Inflammatory macrophage treated with lipopolysaccharide for 1 hour (primary cell): ENCODE data around the gene CMTM8.

ENCODE experiments used
- DNase-seq, 2 donors: peaks; one replicate each; pipeline ENCODE4 v3.0.0-alpha.2; 2020 to 2022

Gene CMTM8

DNA sequence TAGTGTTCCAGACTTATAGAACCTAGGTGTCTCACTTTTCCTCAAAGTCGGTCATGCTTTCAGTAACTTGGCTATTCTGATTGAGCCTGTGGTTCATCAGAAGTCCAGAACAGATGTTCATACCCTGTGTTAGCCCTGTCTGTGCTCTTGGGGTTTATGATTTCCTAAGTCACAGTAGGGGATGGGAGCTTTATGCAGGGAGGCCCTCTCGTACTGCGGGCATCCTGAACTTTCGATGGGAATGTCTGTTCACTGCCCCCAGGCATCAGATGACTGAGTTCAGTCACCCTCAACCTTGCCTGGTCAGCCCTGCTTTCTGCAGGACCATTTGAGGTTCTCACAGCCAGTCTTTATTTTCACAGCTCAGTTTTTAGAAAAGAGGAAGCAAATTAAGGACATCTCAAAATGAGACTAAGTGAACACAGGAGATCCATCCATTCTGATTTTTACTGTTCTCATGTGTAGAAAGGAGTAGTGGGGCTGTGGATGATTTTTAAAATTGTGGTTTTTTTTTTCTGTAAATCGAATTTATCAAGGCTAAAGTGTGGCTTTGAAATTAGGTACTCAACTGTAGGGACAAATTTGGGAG lies 71.3 kb downstream of the CMTM8 start:
- no peak for DNase-seq

DNA sequence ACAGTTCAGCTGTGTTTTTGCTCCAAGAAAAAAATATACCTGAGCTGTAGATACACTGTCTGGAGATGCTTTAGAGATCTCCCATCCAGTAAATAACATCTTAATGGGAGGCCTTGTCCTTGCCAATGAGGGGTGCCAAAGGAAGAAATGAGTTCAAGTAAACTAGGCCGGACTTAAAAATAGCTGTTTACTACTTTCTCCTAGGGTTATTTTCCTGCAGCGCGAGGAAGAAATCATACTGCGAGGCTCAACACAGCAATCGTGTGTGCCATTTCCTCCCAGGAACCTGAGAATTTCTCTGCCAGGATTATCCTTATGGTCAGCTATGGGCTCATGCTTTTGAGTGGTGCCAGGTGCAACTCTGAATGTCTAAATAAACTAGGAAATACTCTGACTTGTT lies 71.9 kb downstream of the CMTM8 start:
- no peak for DNase-seq

DNA sequence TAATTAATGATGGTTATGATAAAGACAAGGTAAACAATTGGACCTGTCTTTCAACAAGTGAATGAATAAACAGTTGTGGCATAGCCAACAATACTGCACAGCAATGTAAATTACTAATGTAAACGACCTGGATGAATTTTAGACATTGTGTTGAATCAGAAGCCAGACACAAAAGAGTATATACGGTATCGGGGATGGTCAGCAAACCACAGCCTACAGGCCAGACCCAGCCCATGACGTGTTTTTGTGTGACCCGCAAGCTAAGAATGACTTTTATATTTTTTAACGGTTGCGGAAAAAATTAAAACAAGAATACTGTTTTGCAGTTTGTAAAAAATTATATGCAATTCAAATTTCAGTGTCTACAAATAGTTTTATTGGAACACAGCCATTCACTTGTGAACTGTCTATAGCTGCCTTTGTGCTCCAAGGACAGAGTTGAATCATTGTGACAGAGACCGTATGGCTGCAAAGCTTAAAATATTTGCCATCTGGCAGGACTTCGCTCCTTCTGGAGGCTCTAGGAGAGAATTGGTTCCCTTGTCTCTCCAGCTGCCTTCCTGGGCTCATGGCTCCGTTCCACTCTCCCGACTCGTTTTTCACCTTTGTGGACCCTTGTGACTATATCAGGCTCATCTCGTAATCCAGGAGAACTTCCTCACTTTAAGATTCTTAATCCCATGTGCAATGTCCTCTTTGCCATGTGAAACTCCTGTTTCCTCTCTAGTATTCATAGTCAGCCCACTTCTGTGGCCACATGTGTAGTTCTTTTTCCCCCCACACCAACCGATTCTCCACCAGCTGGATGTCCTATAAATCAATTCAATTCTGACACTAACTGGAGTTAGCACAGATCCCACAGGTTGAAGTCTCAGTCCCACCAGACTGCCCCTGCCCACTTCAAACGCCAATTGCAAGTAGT lies 72.7 kb downstream of the CMTM8 start:
- no peak for DNase-seq

DNA sequence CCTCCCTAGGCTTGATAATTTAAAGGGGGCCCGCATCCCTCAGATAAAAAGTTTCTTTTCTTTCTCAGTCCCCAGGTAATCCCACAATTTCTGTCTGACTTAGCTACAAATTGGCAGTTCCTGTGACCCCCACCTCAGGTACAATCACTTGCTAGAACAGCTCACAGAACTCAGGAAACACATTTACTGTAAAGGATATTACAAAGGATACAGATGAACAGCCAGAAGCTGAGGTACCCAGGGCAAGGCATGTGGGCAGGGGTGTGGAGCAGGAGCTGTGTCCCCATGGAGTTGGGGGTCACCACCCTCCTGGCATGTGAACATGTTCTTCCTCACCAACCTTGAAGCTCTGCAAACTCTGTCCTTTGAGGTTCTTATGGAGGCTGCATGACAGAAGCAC lies 73.8 kb downstream of the CMTM8 start:
- no peak for DNase-seq

DNA sequence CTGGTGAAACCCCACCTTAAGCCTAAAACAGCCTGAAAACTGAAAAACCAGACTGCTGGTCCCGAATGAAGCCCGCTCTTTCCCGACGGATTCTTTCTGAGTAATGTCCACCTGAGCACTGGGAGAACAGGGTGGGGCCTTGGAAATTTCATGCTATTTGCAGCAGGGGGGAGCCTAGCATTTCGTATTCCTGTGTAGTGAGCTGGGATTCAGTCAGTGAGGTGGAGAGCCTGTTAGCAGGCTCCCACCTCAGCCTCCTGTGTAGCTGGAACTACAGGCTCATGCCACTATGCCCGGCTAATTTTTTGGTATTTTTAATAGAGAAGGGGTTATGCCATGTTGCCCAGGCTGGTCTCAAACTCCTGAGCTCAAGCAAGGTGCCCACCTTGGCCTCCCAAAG lies 74.7 kb downstream of the CMTM8 start:
- no peak for DNase-seq

DNA sequence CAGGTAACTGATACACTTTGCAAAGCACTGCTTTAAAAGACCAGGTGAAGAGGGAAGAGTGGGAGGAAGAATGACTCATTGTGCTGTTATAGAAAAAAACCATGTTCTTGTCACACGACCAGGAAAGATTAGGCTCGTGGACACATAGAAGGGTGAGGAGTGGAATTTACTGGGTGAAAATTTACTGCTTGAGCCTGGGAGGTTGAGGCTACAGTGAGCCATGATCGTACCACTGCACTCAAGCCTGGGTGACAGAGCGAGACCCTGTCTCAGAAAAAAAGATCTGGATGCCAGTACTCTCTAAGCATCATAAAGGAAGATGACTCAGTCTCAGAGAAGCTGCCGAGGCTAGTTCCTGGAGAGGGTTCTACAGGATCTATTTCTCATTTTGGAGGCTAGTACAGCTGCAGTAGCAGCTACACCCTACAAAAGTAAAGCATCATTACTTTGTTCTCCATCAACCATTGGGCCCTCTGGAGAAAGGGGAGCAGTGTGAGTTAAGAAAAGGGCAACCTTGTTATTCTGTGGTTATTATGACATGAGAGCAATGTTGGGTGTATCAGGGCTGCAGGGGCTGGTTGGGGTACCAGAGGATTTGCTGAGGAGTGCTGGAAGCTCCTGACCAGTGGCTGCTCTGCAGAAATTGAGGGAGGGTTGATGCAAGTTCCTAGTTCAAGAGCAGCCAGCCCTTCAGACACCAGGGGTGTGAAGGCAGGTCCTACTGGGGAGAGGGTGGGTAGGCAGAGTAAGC lies 75.4 kb downstream of the CMTM8 start:
- DNase-seq = no peak

DNA sequence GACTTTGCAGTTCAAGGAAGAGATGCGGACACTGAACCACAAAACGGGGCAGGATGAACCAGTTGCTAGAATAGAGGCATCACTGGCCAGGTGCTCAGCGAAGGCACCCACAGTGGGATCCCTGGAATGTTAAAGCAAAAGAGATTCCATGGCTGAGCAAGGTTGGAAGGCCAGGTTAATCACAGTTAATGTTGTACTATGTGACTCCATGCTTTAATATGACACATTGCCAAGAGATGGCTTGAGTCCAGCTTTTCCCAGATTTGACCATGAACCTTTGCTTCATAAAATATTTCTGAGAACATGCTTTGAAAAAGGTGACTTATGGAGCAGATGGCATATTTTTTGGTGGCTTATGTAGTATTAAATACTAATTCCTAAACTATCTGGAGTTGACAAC lies 77.0 kb downstream of the CMTM8 start:
- DNase-seq = no peak

DNA sequence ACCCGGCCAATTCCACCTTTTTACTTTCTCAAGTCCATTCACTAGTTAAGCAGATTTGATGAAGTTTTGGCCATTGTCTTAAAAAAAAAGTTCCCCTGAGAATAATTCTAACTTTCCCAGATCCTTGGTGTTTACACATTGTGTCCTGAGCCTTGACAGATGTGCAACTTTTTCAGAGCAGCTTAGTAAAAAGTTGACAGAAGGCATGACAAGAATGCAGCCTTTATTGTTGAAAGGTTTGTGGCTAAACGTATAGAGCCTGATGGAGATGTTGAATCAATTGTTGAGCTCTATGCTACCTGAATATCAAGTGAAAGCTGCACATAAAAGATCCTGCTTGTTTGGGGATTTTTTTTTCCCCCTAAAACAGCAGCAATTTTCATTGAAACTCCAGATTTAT lies 77.8 kb downstream of the CMTM8 start:
- no peak for DNase-seq

DNA sequence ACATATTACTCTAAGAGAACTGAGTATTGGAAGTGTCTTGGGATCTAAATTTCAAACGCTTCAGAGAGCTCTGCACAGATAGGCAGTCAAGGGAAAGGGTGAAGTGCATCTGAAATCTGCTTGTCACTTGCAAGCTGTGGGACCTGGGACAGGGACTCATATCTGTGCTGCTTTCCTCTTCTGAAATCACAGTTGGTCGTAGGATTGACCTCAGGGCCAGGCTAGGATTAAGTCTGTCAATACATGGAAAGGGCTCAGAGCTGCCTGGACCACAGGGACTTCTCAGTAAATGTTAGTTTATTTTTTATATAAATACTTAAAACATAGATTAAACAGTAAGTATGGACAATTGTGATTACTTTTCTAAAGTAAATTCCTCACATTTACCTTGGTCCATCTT lies 78.5 kb downstream of the CMTM8 start:
- DNase-seq = no peak

DNA sequence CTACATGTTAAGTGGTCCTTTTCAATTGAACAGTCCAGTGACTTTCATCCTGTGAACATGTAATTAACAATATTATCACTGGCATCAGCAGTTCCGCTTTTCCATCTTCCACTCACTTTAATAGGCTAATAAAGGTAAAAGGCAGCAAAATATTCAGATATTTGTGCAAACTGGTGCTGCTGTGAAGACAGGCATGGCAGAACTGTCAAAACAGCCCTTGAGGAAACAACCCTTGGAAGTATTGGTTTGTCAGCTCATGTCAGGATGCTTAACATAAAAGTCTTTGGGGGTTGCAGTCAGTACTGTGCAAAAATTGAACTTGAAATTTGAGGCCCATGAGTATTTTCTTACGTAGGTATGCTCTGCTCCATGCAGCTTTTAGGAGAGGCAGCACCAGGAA lies 81.1 kb downstream of the CMTM8 start:
- no peak for DNase-seq

DNA sequence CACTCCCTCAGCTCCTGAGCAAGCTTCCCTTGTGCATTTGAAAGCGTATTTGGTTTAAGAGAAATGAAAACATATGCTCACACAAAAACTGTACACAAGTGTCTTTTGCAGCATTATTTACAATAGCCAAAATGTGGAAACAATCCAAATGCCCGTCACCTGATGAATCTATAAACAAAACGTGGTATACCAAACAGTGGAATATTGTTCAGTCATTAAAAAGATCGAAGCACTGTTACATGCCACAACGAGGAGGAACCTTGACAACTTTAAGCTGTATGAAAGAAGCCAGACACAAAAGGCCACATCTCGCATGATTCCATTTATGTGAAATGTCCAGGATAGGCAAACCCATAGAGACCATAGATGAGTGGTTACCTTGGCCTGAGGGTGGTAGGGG lies 81.6 kb downstream of the CMTM8 start:
- DNase-seq = no peak

DNA sequence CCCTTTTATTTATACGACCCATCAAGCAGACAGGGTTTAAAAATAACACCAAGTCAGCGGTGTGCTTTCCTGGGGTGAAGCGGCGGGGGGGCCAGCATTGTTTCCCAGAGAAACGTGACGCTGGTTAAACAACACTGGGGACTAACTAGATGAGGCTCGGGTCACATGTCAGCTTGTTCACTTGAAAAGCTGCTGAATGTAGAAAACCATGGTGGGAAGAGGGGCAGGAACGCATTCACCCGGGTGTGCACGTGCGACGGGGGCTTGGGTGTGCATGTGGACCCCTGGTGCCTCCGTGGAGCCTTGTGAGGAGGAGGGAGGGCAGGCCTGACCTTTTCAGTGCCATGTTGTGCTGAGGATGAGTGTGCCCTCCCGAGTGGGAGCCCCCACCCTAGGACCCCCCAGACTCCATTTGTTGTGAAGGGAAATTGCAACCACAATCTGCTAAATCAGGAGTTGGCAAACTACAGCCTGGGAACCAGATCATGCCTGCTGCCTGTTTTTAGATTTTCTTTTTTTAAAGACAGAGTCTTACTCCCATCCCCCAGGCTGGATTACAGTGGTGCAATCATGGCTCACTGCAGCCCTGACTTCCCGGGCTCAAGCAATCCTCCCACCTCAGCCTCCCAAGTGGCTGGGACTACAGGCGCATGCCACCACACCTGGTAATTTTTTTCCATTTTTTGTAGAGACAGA lies 82.8 kb downstream of the CMTM8 start:
- DNase-seq = no peak

DNA sequence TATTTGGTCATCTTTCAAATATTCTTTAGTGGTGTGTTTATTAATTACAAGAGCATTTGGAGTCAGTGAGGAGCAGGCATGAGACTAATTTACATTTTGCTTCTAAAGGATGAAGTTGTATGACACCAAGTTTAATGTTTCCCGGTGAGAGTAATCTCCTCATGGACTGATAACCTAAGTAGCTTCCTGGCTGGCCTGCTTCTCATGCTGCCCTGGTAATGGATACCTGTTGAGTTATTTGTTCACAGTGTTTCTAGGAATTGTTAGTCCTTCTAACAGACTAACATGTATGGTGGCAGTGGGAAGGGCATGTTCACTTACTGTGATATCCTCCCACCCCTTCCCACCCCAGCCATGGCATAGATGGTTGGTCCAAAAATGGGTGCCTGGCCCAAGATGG lies 83.8 kb downstream of the CMTM8 start:
- DNase-seq = no peak

DNA sequence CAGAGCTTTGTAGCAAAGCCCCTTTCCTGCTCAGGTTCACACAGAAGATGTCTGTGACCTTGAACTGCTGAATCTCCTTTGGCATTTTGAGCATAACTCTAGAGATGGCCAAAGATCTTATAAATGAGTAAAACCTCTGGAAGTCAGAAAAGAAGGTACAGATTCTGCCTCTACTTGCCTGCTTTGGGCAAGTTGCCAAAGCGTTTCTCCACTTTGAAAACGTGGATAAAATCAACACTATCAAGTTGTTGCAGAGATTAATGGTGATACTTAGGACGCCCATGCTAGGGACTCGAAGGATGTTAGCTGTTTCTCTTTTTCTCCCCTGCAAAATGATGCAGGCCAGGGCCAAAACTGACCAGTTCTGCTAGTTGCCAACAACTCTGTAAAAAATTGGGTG lies 85.1 kb downstream of the CMTM8 start:
- no peak for DNase-seq

DNA sequence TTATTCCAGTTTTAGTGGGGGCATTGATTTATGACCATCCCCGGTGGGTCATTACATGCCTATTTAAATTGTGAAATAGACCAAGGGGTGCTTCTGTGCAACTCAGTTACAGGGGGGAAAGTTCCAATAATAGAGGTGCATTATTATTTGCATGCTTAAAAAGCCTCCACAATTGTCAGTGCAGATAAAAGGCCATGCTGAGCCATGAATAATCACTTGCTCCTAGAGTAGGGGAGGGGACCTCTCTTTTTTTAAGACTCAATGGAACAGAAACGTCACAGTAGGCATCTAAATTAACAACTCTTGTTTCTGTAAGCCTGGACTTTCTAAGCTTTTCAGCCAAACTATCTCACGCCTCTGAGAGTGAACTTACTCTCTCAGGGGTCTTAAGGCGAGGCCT lies 86.7 kb downstream of the CMTM8 start:
- no peak for DNase-seq

DNA sequence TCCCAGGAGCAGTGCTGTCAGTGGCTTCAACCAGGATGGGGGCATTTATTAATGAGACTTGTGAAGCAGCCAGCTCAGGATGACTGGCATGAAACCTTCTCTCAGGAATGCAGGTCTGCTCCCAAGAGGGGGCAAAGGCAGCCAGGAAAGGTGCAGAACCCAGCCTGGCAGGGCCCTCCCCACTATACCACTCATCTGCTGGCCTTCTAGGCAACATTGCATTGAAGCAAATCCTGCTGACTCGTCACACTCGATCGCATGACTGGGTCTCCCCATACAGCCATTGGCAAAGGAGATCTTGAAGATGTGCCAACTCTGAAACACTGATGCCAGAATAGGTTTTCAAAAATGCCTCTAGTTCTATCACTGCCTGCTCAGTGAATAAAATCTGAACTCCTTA lies 87.4 kb downstream of the CMTM8 start:
- no peak for DNase-seq

DNA sequence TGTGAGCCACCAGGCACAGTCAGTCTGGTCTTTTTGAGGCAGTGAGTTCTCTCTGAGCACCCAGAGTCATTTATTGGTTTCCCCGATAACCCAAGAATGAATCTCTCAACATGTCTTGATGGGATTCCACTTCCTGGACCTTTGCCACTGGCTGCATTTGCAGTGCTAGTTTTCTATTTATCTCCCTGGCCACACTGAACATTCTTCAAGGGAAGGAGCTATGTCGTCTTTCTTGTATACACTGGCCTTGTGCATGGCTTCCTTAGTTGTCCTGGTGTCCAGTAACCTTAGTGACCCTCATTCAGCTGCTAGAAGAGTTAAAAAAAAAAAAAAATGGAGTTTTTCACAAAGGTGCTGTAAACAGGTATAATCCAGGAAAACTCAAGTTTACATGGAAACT lies 88.3 kb downstream of the CMTM8 start:
- DNase-seq = no peak

DNA sequence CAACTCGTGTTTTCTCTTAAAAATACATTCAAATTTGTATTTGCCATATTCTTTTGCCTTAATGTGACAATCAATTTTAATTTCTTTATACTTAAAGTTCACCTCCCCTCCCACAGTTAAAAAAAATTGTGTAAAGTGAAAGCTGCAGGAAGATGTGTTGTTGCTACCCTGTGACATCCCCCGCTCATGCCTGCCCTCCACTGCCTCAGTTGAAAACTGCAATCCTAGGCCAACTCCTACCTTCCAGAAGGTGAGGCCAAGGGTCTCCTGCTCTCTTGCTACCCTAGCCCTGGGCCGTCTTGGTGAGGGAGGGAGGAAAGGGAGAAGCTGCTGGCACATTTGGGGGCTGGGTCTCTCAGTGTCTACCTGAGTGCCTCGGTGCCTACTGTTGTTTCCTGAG lies 96.2 kb downstream of the CMTM8 start:
- DNase-seq = no peak

DNA sequence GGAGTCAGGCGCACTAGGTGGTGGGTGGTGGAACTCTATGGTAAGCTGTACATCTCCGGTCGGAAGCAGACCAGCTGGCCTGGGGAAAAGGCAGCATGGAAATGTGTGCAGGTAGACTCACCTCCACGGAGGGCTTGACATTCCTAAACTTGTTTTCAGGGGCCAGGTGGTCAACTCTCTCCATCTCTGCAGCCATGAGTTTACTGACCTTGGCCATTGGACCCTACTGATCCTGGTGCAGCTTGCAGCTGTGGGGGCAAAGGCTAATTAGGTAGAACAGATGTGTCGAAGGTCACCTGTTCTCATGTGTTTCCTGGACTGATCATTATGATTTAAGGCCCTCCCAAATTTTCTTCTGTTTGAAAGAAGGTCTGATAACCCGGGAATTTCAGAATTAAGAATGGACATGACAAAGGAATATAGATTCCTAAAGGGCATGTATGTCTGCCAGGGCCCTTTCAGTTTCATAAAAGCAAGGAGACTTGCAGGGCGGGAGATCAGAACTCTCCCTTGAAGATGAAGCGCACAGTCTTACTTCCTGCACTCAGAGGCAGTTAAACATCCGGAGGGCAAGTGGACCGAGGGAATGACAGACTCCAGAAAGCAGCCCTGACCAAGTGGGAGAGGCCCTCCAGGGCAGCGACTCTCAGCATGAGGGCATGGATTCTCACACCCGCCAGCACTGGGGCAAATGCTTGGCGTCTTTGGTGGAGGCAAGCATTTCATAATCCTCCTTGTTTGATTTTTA lies 97.1 kb downstream of the CMTM8 start:
- no peak for DNase-seq

DNA sequence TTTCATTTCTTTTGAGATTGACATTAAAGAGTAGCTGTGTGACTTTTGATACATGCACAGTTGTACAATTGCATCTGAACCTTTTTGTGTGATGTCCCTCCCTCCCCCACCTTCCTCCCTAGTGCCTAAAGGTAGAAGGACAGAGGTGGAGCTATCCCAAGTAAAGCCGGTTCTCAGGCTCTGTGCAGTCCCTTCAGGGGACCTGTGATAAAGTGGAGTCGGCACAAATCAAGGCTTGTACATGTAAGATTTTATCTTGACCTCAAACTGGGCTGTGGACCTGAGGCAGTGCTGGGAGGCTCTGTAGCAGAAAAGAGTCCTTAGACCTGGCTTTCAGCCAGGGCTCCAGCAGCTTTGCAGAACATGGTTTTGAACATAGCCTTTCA lies 97.6 kb downstream of the CMTM8 start:
- no peak for DNase-seq

DNA sequence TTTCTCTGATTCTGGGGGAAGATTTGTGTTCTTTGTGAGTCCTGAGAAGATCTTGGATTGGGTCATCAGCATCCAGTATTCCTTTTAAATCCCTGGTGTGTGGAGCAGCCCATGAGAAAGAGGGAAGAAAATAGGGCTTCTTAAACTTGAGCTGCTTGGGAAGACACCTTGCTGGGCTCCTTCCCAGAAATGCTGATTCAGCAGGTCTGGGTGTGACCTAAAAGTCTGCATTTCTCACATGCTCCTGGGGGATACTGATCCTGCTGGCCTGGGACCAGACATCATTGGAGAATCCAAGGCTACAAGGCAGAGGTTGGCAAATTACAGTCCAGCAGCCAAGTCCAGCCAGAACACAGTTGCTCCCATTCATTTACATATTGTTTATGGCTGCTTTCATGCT lies 99.0 kb downstream of the CMTM8 start:
- no peak for DNase-seq

DNA sequence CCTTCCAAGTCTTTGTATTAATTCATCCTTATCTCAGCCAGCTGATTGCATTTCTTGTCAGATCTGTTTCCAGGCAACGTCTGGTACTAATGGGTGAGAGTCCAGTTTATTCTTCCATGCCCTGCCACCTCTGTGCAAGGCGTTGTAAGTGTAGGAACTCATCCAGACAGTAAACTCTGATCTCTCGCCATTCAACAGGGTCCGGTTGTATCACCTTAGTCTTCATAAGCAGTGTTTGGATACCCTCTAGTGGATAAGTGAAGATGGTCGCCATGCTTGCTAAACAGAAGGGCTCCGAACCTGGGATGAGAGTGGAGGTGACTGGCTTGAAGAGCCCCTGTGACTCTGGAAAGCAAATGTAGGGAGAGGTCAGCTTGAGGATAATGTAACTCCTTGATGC lies 101.6 kb downstream of the CMTM8 start:
- DNase-seq = no peak
